Heart left ventricle (tissue), 13 donors: Measurements from ENCODE around the gene LYST.

Source experiments
- CTCF ChIP-seq, 12 donors: fragments of 200-600 bp; sonication (generic) in 4 of 12; IDR thresholded peaks; one replicate each; pipeline versions ENCODE4 v1.5.0 to v1.8.0; 2018 to 2022; ENCODE audit warnings: antibody characterized with exemption in 12 of 12, mild to moderate bottlenecking in 5 of 12
- POLR2A ChIP-seq, 2 donors: fragments of 450-650 bp; IDR thresholded peaks; one replicate each; pipeline ENCODE4 v1.6.1; 2017; ENCODE audit warnings: antibody characterized with exemption in 2 of 2, mild to moderate bottlenecking in 2 of 2, moderate library complexity in 2 of 2
- donor health status: ischemic (EF 13 %, LVEDD 7.1; RV severe dilation, severe dysfunction).
- donor health status: DM: no; HTN: yes; CAD: no.
- donor health status: DM: no; HTN: no; CAD: no.
- donor health status: ischemic (EF 25% LVEDD 6.9; RV normal size, moderate dysfunction).
- donor health status: ischemic (EF 25% LVEDD 5.7; RV mildly dilated, moderate dysfunction).
- donor health status: ischemic (EF 35%, LVEDD 5.7; RV mildly dilated, moderate dysfunction).
- donor health status: nonischemic (EF 11% LVEDD 7.7; RV severe dilation, severe dysfunction).
- donor health status: DM: yes; HTN: yes; CAD: no.
- donor health status: PGD.
- donor health status: ischemic (EF 29% LVEDD 5.4; RV normal size, mild dysfunction).
- donor health status: nonischemic (EF 23%, LVEDD 6.1; RV moderate dilation, normal function).

DNA sequence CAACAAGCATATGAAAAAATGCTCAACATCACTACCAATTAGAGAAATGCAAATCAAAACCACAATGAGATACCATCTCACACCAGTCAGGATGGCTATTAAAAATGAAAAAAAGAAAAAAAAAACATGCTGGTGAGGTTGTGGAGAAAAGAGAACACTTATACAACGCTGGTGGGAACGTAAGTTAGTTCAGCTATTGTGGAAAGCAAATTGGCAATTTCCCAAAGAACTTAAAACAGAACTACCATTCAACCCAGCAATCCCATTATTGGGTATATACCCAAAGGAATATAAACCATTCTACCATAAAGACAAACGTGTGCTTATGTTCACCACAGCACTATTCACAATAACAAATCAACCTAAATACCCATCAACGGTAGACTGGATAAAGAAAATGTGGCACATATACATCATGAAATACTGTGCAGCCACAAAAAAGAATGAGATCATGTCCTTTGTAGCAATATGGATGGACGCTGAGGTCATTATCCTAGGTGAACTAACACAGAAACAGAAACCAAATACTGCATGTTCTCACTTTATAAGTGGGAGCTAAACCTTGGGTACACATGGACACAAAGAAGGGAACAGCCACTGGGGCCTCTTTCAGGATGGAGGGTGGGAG is 49.5 kb downstream of the LYST start:
- TF ChIP-seq CTCF (IDR thresholded peaks at IDR 0.05), result no peak
- TF ChIP-seq POLR2A (IDR thresholded peaks at IDR 0.05), result no peak
